HL-60 (cell line): ENCODE data around the gene MFAP3L.

ENCODE experiments used
- CTCF ChIP-seq: IDR thresholded peaks from one replicate; pipeline ENCODE4 v1.5.1; 2011; ENCODE audit warnings: low read length, control low read depth, inconsistent platforms; ENCODE audit not compliant: insufficient read depth
- POLR2AphosphoS5 ChIP-seq: IDR thresholded peaks from 2 replicates; pipeline ENCODE4 v1.6.1; 2012; ENCODE audit warnings: low read depth

- TF ChIP-seq CTCF (no peak), POLR2AphosphoS5 (no peak)
These were observed 11.7 kb downstream of the MFAP3L start for GRCh38 chr4:170014359-170015011.
